ENCODE results near the gene LRPAP1. TPM values are rescaled to one million over a fixed set of nuclear protein-coding genes. Genes with fewer than 3 reads are reported as not detected.

LRPAP1 gene
- total RNA-seq, 1 donor: 82.9 TPM

DNA sequence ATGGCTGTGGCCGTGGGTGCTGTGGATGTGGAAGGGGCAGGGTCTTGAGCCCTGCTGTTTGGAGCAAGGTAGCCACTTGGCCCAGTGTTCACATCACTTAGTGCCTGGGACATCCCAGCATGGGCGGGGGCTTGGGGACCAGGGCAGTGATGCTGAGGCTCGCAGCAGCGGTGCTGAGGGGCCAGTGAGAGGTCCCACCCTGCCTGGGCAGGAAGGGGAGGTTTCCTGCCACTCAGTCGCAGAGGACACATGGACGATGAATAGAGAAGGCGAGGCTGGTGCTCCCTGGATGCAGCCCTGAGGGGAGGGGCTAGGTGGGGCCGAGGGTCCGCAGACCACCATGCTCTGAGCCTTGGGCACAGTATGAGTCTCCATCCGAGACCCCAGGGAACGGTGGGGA is 43.4 kb downstream of the LRPAP1 start:
- Histone ChIP-seq H4K20me1 (ENCODE audit: insufficient read depth, low read length) (no peaks in the 10 kb centered on the region), H3K4me2 (ENCODE audit: insufficient read depth, low read length) (no peak overlapping the region), H3K4me1 (ENCODE audit: insufficient read depth, low read length) (peaks cover 36% of the 10 kb centered on the region), H3K9me3 (ENCODE audit: low read depth, low read length) (no peaks in the 10 kb centered on the region), H3K79me2 (ENCODE audit: insufficient read depth, low read length) (no peaks in the 10 kb centered on the region), H3K36me3 (ENCODE audit: insufficient read depth, low read length) (no peaks in the 10 kb centered on the region), H3K27ac (ENCODE audit: low read depth, low read length) (no peak overlapping the region), H3K4me3 (ENCODE audit: insufficient read depth, low read length) (no peak overlapping the region), H2AFZ (ENCODE audit: low read length) (no peak overlapping the region), H3K27me3 (ENCODE audit: insufficient read depth, low read length) (peaks cover 3% of the 10 kb centered on the region)
- DNase-seq (ENCODE audit: insufficient read length, low spot score, missing footprints): no peak
- TF ChIP-seq, protein P1, sequence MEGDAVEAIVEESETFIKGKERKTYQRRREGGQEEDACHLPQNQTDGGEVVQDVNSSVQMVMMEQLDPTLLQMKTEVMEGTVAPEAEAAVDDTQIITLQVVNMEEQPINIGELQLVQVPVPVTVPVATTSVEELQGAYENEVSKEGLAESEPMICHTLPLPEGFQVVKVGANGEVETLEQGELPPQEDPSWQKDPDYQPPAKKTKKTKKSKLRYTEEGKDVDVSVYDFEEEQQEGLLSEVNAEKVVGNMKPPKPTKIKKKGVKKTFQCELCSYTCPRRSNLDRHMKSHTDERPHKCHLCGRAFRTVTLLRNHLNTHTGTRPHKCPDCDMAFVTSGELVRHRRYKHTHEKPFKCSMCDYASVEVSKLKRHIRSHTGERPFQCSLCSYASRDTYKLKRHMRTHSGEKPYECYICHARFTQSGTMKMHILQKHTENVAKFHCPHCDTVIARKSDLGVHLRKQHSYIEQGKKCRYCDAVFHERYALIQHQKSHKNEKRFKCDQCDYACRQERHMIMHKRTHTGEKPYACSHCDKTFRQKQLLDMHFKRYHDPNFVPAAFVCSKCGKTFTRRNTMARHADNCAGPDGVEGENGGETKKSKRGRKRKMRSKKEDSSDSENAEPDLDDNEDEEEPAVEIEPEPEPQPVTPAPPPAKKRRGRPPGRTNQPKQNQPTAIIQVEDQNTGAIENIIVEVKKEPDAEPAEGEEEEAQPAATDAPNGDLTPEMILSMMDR (IDR thresholded peaks at IDR 0.05; ENCODE audit: extremely low read depth, low read depth, low read length): no peak

GRCh38 chr4:3487861-3488260 is 44.4 kb downstream of the LRPAP1 start:
- H3K4me3 ChIP-seq (ENCODE audit: insufficient read depth, low read length): no peak overlapping the region
- no peaks in the 10 kb centered on the region for H3K36me3 ChIP-seq (ENCODE audit: insufficient read depth, low read length)
- H2AFZ ChIP-seq (ENCODE audit: low read length): no peak overlapping the region
- no peak overlapping the region for H3K4me2 ChIP-seq (ENCODE audit: insufficient read depth, low read length)
- H3K4me1 ChIP-seq (ENCODE audit: insufficient read depth, low read length): peaks cover 36% of the 10 kb centered on the region
- H4K20me1 ChIP-seq (ENCODE audit: insufficient read depth, low read length): no peaks in the 10 kb centered on the region
- H3K27ac ChIP-seq (ENCODE audit: low read depth, low read length): no peak overlapping the region
- DNase-seq (ENCODE audit: insufficient read length, low spot score, missing footprints): no peak
- no peaks in the 10 kb centered on the region for H3K9me3 ChIP-seq (ENCODE audit: low read depth, low read length)
- TF ChIP-seq, protein P1 (IDR thresholded peaks at IDR 0.05; ENCODE audit: extremely low read depth, low read depth, low read length): no peak
- H3K27me3 ChIP-seq (ENCODE audit: insufficient read depth, low read length): peaks cover 3% of the 10 kb centered on the region
- no peaks in the 10 kb centered on the region for H3K79me2 ChIP-seq (ENCODE audit: insufficient read depth, low read length)

- Histone ChIP-seq H3K27me3 (ENCODE audit: insufficient read depth, low read length) (peaks cover 3% of the 10 kb centered on the region), H3K4me1 (ENCODE audit: insufficient read depth, low read length) (peaks cover 29% of the 10 kb centered on the region), H3K27ac (ENCODE audit: low read depth, low read length) (no peak overlapping the region)
These were observed 45.4 kb downstream of the LRPAP1 start for GRCh38 chr4:3486541-3487540.

More at GRCh38 chr4:3486541-3487540, 45.4 kb downstream of the LRPAP1 start:
- TF ChIP-seq, protein P1 (IDR thresholded peaks at IDR 0.05; ENCODE audit: extremely low read depth, low read depth, low read length): no peak
- Histone ChIP-seq H3K36me3 (ENCODE audit: insufficient read depth, low read length) (no peaks in the 10 kb centered on the region), H3K79me2 (ENCODE audit: insufficient read depth, low read length) (no peaks in the 10 kb centered on the region), H2AFZ (ENCODE audit: low read length) (no peak overlapping the region), H4K20me1 (ENCODE audit: insufficient read depth, low read length) (no peaks in the 10 kb centered on the region), H3K4me3 (ENCODE audit: insufficient read depth, low read length) (no peak overlapping the region), H3K9me3 (ENCODE audit: low read depth, low read length) (no peaks in the 10 kb centered on the region), H3K4me2 (ENCODE audit: insufficient read depth, low read length) (no peak overlapping the region)
- DNase-seq (ENCODE audit: insufficient read length, low spot score, missing footprints): no peak
